Coronary artery (tissue), 2 donors: ENCODE data around the gene FCGBP.

Source experiments
- DNase-seq: peaks from one replicate; pipeline ENCODE4 v3.0.0-alpha.2; 2017; ENCODE audit warnings: low spot score
- H3K27ac ChIP-seq, 2 donors: fragments of 200-600 bp; sonication (generic); one replicate each; pipeline ENCODE4 v1.5.1; 2016 to 2019
- H3K4me3 ChIP-seq: fragments of 200-600 bp; sonication (generic); 2 replicates; pipeline ENCODE4 v1.5.1; 2016; ENCODE audit warnings: mild to moderate bottlenecking, moderate library complexity
- TF ChIP-seq, protein P1 (sequence below): fragments of 200-600 bp; sonication (generic); IDR thresholded peaks from one replicate; pipeline ENCODE4 v1.5.1; 2019; ENCODE audit warnings: antibody characterized with exemption

Gene FCGBP

DNA sequence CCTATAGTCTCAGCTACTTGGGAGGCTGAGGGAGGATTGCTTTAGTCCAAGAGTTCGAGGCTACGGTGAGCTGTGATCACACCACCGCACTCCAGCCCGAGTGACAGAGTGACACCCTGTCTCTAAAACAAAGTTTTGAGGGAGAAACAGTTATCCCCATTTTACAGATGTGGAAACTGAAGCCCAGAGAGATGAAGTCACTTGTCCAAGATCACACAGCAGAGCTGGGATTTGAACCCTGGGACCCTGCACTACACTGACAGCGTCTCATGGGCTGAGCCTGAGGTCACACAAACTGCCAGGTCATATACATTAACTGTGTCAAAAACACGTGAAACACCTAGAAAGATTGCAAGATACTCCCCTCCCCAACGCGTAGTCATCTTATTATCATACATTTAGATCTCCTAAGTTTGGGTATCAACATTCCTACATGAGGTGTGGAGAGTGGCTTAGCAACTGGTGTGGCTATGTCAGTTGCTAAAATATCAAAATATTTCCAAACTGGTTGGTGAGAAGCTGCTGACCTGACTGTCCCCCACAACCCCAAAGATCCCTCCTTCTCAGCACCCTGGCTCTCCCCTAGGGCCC lies 8.2 kb downstream of the FCGBP start:
- TF ChIP-seq, protein P1, sequence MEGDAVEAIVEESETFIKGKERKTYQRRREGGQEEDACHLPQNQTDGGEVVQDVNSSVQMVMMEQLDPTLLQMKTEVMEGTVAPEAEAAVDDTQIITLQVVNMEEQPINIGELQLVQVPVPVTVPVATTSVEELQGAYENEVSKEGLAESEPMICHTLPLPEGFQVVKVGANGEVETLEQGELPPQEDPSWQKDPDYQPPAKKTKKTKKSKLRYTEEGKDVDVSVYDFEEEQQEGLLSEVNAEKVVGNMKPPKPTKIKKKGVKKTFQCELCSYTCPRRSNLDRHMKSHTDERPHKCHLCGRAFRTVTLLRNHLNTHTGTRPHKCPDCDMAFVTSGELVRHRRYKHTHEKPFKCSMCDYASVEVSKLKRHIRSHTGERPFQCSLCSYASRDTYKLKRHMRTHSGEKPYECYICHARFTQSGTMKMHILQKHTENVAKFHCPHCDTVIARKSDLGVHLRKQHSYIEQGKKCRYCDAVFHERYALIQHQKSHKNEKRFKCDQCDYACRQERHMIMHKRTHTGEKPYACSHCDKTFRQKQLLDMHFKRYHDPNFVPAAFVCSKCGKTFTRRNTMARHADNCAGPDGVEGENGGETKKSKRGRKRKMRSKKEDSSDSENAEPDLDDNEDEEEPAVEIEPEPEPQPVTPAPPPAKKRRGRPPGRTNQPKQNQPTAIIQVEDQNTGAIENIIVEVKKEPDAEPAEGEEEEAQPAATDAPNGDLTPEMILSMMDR = no peak
- no peak overlapping the region for H3K27ac ChIP-seq
- DNase-seq = no peak
- H3K4me3 ChIP-seq = no peak overlapping the region

DNA sequence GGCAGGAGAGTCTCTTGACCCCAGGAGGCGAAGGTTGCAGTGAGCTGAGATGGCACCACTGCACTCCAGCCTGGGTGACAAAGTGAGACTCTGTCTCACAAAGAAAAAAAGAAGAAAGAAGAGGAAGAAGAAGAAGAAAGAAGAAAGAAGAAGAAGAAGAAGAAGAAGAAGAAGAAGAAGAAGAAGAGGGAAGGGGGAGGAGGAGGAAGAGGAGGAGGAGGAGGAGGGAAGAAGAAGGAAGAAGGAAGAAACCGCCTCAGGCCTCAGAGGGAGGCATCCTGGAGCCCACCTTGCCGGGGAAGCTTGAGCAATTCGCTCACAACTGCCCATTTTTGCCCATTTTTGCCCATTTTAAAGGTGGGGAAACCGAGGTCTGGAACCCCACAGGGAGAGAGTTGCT lies 9.5 kb downstream of the FCGBP start:
- H3K27ac ChIP-seq = no peak overlapping the region
- TF ChIP-seq, protein P1 = no peak
- no peak overlapping the region for H3K4me3 ChIP-seq
- no peak for DNase-seq

DNA sequence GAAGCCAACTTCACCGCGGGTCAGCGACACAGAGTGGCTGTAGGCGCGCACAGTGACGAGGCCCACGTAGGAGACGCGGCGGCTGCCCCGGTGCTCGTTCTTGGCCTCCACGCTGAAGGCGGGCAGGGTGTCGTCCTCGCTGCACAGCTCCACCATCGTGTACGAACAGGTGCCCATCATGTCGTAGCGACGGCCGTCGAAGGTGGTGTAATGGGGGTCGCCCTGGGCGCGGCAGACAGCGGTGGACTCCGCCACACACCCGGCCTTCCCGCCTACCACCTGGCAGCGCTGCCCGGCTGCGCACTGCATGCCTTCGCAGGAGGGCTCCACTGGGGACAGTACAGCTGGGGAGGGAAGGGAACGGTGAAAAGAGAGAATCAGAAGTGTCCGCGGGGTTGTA lies 10.0 kb downstream of the FCGBP start:
- TF ChIP-seq, protein P1 = no peak
- no peak overlapping the region for H3K27ac ChIP-seq
- DNase-seq = no peak
- H3K4me3 ChIP-seq = no peak overlapping the region

DNA sequence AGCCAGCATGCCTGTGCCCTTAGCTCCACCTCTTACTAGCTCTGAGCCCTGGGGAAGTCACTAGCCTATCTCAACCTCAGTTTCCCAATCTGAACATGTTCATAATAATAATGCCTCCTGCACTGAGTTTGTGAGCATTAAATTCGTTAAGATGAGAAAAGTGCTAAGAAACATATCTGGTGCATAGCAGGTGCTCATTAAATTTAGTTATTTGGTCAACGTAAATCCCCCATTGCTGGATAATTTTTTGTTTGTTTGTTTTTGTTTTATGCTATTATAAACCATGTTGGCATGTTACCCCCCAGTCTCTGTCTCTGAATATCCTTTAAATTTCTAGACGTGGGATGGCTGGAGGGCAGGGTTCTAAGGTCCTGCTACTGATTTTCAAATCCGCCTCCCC lies 10.6 kb downstream of the FCGBP start:
- Histone ChIP-seq H3K4me3 (no peak overlapping the region), H3K27ac (no peak overlapping the region)
- DNase-seq = no peak
- TF ChIP-seq, protein P1 = no peak

DNA sequence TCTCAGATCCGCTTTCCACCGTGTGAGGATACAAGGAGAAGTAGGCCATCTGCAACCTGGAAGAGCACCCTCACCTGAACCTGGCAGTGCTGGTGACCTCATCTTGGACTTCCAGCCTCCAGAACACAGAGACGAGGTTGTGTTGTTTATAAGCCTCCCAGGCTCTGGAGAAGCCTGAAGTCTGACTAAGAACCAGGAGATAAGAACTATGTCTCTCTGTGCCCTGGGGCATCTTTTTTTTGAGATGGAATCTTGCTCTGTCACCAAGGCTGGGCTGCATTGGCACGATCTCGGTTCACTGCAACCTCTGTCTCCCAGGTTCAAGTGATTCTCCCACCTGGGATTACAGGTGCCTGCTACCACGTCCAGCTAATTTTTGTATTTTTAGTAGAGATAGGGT lies 14.5 kb downstream of the FCGBP start:
- H3K4me3 ChIP-seq = no peak overlapping the region
- H3K27ac ChIP-seq = no peak overlapping the region
- TF ChIP-seq, protein P1 = no peak
- DNase-seq = no peak

DNA sequence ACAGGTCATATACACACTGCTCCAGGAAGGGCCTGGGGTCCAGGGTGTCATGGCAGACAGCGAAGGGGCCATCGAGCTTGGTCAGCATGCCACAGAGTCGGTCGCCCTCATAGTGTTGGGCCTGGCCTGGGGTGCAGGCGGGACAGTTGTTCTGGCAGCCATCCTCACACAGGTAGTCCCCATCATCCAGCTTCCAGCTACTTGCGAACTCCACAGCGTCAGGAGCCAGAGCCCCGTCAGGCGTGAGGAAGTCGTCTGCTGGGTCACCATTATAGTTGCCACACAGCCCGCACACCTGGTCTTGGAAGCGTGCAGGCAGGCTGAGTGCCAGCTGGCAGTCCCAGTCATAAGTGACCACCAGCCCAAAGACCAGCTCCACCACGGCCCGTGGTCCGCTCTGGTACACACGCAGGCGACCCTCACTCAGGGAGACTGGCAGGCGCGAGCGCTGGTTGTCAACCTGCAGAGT lies 16.2 kb downstream of the FCGBP start:
- TF ChIP-seq, protein P1 = no peak
- no peak for DNase-seq
- no peak overlapping the region for H3K27ac ChIP-seq

DNA sequence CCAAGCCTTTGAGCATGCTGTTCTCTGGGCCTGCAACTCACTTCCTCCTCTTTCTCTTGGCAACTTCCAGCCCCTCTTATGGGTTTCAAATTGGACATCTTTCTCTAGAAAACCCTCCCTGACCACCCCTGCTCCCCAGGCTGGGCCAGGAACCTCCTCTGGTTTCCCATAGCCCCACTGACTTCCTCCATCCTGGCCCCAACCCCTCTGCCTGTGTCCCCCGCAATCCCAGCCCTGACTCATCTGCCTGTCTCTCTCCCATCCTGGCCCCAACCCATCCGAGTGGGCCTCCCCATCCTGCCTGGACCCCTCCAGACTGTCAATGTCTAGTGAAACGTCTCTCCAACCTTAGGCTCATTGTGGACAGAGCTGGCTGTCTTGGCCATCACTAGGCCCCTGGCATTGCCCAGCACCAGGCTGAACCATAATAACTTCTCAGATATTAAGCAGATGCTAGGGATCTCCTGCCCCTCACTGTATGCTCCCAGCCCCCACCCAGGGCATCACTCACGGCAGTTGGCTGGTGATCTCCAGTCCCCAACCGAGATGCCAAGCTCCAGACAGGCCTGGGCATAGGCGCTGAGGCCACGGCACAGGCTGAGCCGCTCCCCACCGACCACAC lies 16.8 kb downstream of the FCGBP start:
- Histone ChIP-seq H3K27ac (no peak overlapping the region), H3K4me3 (no peak overlapping the region)
- TF ChIP-seq, protein P1 = no peak
- no peak for DNase-seq

More for the DNA sequence above, 16.2 kb downstream of the FCGBP start:
- H3K4me3 ChIP-seq = no peak overlapping the region
